ENCODE results near the gene STAM2. TPM values are rescaled to one million over a fixed set of nuclear protein-coding genes. Genes with fewer than 3 reads are reported as not detected.

STAM2 gene
- polyA plus RNA-seq, 2 of the 4 experiments (the other 2 are of a cell fraction) = 13.8 to 34.5 TPM

DNA sequence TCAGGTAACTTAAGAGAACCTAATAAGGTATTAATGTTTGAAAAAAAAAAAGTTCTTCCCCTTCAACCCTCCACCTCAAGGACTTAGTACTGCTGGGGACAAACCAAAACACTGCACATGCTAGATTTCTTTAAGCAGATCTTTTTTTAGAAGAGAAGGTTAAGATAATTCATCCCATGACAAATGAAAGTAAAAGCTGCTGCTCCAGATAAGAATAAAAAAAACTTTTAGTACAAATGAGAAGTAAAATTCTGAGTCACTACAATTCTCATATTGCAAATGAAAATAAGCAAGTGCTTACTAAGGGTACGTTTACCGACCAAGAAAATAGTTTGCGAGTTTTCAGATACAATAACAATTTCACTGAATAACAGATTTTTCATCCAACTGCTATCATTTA, 8.9 kb downstream of the STAM2 start:
- WGBS (ENCODE audit: missing lambda C conversion rate) = 88% methylated on average over 3 of the region's 3 CpGs
- Histone ChIP-seq H3K4me1 (peaks cover 54% of the 10 kb centered on the region), H3K27ac (no peak overlapping the region), H3K4me2 (peak overlapping the region; percentile 17; the same call in 1 of the 3 replicates), H3K4me3 (no peak overlapping the region), H3K9me3 (no peaks in the 10 kb centered on the region)
- FAIRE-seq (no peak), DNase-seq (ENCODE audit: low read depth in 1 of 2, low spot score in 1 of 2) (no peak), ATAC-seq (no peak)
- TF ChIP-seq NPAS2 (CRISPR knock-in tag; IDR thresholded peaks at IDR 0.05; ENCODE audit: borderline replicate concordance) = no peak
- TF ChIP-seq HEYL (CRISPR knock-in tag; IDR thresholded peaks at IDR 0.05) = no peak
- no peak for TF ChIP-seq BHLHE40 (IDR thresholded peaks at IDR 0.05; ENCODE audit: low read depth, low read length)
- TF ChIP-seq MAFK (IDR thresholded peaks at IDR 0.05; ENCODE audit: partially characterized antibody) = no peak
- TF ChIP-seq FOSL2 (IDR thresholded peaks at IDR 0.05) = no peak
- TF ChIP-seq FOSL2 (CRISPR knock-in tag; IDR thresholded peaks at IDR 0.05) = no peak
- TF ChIP-seq, protein P1, sequence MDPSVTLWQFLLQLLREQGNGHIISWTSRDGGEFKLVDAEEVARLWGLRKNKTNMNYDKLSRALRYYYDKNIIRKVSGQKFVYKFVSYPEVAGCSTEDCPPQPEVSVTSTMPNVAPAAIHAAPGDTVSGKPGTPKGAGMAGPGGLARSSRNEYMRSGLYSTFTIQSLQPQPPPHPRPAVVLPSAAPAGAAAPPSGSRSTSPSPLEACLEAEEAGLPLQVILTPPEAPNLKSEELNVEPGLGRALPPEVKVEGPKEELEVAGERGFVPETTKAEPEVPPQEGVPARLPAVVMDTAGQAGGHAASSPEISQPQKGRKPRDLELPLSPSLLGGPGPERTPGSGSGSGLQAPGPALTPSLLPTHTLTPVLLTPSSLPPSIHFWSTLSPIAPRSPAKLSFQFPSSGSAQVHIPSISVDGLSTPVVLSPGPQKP (IDR thresholded peaks at IDR 0.05; ENCODE audit: low read depth, low read length) = no peak
- no peak for TF ChIP-seq CBX8 (IDR thresholded peaks at IDR 0.05)
- TF ChIP-seq, protein P2, sequence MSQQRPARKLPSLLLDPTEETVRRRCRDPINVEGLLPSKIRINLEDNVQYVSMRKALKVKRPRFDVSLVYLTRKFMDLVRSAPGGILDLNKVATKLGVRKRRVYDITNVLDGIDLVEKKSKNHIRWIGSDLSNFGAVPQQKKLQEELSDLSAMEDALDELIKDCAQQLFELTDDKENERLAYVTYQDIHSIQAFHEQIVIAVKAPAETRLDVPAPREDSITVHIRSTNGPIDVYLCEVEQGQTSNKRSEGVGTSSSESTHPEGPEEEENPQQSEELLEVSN (IDR thresholded peaks at IDR 0.05; ENCODE audit: borderline replicate concordance, low read depth) = no peak
- TF ChIP-seq, protein P3, sequence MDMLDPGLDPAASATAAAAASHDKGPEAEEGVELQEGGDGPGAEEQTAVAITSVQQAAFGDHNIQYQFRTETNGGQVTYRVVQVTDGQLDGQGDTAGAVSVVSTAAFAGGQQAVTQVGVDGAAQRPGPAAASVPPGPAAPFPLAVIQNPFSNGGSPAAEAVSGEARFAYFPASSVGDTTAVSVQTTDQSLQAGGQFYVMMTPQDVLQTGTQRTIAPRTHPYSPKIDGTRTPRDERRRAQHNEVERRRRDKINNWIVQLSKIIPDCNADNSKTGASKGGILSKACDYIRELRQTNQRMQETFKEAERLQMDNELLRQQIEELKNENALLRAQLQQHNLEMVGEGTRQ (IDR thresholded peaks at IDR 0.05) = no peak
- TF ChIP-seq, protein P4, sequence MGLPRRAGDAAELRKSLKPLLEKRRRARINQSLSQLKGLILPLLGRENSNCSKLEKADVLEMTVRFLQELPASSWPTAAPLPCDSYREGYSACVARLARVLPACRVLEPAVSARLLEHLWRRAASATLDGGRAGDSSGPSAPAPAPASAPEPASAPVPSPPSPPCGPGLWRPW (IDR thresholded peaks at IDR 0.05) = no peak
- no peak for TF ChIP-seq CBX2 (IDR thresholded peaks at IDR 0.05; ENCODE audit: borderline replicate concordance, low read depth)
- TF ChIP-seq TFCP2L1 (CRISPR knock-in tag; IDR thresholded peaks at IDR 0.05) = no peak
- ChIA-PET CTCF (interaction anchor here (0.6 to 6.4 kb wide), 4 partner anchors 9 to 141 kb away, joined by 4 to 41 read pairs (median 6); partner anchors contain the start of gene STAM2), POLR2A (no interaction called here)

DNA sequence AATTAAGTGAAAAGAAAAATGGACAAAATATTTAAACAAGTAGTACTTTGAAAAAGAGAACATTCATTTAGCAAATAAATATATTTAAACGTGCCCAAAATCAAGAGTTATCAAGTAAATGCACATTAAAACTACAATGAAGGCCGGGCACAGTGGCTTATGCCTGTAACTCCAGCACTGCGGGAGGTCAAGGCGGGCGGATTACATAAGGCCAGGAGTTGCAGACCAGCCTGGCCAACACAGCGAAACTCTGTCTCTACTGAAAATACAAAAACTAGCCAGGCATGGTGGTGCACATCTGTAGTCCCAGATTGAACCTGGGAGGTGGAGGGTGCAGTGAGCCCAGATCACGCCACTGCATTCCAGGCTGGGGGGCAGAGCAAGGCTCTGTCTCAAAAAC, 9.8 kb downstream of the STAM2 start:
- CTCF ChIA-PET = no interaction called here
- FAIRE-seq (no peak), ATAC-seq (no peak)

More for the DNA sequence above, 9.8 kb downstream of the STAM2 start:
- TF ChIP-seq RFX5 (IDR thresholded peaks at IDR 0.05) (no peak), ZFP36 (IDR thresholded peaks at IDR 0.05; ENCODE audit: borderline replicate concordance, partially characterized antibody) (no peak), CEBPB (IDR thresholded peaks at IDR 0.05) (no peak), PHF8 (IDR thresholded peaks at IDR 0.05; ENCODE audit: borderline replicate concordance, low read depth) (no peak), ZNF302 (CRISPR knock-in tag; IDR thresholded peaks at IDR 0.05) (no peak), SREBF2 (IDR thresholded peaks at IDR 0.05) (no peak), EP300 (IDR thresholded peaks at IDR 0.05) (no peak), POLR2A (IDR thresholded peaks at IDR 0.05; ENCODE audit: low read length) (no peak), FOXS1 (CRISPR knock-in tag; IDR thresholded peaks at IDR 0.05) (no peak), CBX2 (IDR thresholded peaks at IDR 0.05; ENCODE audit: borderline replicate concordance, low read depth) (no peak), MYC (IDR thresholded peaks at IDR 0.05; ENCODE audit: borderline replicate concordance, low read length) (no peak)
- TF ChIP-seq, protein P5, sequence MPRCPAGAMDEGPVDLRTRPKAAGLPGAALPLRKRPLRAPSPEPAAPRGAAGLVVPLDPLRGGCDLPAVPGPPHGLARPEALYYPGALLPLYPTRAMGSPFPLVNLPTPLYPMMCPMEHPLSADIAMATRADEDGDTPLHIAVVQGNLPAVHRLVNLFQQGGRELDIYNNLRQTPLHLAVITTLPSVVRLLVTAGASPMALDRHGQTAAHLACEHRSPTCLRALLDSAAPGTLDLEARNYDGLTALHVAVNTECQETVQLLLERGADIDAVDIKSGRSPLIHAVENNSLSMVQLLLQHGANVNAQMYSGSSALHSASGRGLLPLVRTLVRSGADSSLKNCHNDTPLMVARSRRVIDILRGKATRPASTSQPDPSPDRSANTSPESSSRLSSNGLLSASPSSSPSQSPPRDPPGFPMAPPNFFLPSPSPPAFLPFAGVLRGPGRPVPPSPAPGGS (IDR thresholded peaks at IDR 0.05) = no peak
- TF ChIP-seq, protein P2 (IDR thresholded peaks at IDR 0.05; ENCODE audit: borderline replicate concordance, low read depth) = no peak
- TF ChIP-seq, protein P3 (IDR thresholded peaks at IDR 0.05) = no peak
- H3K9me3 ChIP-seq = no peaks in the 10 kb centered on the region
- peaks cover 48% of the 10 kb centered on the region for H3K4me1 ChIP-seq
- H3K27ac ChIP-seq = no peak overlapping the region
- no peak overlapping the region for H3K4me2 ChIP-seq
- POLR2A ChIA-PET = no interaction called here
- H3K4me3 ChIP-seq = no peak overlapping the region
- 89% methylated on average over 7 of the region's 7 CpGs for WGBS (ENCODE audit: missing lambda C conversion rate)
- no peak for DNase-seq (ENCODE audit: low read depth in 1 of 2, low spot score in 1 of 2)
